GM19193 (cell line): Measurements from ENCODE around the gene KRT15.

ENCODE experiments used
- POLR2A ChIP-seq: IDR thresholded peaks from 4 replicates; pipeline ENCODE4 v1.6.1; 2011; ENCODE audit not compliant: insufficient read depth, insufficient read length; ENCODE audit errors: extremely low read depth

KRT15 gene

DNA sequence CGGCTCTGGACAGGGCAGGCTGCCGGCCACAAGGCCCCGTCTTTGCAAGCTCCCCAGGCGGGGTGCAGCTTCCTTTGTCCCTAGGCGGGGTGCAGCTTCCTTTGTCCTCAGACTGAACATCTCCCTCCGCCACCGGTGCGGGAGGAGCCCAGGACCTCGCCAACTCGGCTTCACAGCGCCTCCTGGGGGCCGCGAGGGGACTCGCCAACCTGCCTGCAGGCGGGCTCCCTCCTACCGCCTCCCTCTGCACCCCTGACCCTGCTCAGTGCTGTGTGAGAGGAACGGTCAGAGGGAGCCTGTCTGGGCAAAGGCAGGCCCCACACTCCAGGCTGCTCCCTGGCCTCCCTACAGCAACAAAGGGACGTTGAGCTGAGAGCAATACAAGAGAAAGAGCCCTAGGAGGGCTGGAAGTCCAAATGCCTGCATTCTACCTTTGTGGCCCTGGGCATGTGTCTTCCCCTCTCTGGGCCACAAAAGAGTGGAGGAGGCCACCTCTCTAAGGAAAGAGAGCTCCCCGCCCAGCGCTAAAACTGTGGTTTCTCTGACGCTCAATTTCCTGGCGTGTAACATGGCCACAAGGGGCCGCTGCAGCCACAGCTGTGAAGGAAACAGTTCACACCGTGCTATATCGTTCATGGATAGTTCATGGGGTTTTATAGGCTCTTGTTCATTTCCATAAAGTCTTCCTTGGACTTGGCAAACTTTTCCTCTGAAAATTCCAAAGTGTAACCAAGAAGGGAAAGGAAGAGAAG, 30.3 kb upstream of the KRT15 start:
- TF ChIP-seq POLR2A = no peak

DNA sequence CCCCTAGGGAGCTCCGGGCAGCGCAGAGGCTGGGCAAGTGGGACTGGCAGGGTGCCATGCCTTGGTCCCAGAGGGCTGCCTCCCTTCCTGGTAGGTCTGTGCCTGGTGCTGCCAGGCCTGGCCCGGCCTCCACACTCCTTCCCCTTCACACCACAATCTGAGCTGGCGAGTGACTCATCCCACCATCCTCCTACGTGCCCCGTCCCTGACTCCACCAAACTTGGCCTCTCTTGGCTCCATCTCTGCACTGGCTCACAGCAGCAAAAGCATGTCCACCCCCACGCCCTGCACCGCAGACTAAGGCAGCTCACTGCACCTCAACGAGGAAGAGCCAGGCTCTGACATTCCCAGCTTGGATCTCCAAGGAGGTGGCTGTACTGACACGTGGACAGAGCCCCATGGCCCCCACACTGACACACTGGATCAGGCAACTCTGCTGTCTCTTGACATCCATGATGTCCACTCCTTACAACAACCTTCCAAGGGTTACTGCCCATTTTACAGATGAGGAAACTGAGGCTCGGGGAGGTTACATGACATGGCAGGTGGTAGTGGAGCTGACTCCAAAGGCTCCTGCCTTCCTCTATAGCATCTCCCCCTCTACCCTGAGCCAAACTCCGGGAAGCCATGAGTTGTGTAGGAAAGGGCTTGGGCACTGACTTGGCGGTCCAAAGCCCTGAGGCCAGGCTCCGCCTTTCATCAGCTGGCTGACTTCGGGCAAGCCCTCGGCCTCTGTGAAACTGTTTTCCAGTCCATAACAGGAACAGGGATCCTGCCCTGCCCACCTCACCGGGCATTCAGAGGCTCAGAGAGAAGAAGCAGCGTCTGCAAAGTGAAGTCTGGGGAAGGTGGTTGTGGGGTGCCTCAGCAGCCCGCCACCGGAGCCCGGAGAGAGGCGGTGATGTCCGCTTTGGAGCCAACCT, 29.5 kb upstream of the KRT15 start:
- no peak for TF ChIP-seq POLR2A

DNA sequence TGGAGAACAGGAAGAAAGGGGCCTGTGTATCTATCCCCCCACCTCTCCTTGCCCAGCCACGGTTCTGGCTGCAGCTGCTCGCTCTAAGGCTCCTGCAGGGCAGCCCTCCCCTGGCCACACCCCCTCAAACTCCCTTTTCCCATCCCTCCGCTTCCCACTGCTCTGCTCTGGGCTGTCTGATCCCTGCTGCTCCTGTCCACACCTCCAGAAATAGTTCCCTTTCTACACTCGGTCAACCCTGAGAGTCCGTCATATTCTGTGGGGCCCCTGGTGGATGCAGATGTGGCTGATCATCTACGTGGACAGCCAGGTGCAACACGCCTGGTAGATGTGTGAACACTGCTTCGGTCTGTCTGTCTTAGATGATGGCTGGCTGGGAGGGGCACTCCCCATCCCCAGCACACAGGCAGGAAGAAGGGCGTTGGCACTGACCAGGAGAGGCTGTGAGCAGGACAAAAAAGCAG, 28.7 kb upstream of the KRT15 start:
- TF ChIP-seq POLR2A = no peak

DNA sequence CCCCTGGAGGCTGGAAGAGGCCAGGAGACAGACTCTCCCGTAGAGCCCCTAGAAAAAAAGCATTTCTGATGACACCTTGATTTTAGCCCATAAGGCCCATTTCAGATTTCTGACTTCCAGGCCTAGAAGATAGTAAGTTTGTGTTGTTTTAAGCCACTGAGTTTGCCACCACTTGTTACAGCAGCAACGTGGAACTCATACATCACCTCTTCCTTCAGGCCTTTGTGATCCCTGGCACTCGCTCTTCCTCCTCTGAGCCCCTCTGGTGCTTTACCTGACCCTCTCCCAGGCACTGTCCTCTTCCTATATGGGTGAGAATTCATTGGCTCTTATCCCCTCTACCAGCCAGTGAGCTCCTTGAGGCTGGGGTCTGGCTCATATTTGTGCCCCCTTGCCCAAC, 28.1 kb upstream of the KRT15 start:
- TF ChIP-seq POLR2A = no peak

DNA sequence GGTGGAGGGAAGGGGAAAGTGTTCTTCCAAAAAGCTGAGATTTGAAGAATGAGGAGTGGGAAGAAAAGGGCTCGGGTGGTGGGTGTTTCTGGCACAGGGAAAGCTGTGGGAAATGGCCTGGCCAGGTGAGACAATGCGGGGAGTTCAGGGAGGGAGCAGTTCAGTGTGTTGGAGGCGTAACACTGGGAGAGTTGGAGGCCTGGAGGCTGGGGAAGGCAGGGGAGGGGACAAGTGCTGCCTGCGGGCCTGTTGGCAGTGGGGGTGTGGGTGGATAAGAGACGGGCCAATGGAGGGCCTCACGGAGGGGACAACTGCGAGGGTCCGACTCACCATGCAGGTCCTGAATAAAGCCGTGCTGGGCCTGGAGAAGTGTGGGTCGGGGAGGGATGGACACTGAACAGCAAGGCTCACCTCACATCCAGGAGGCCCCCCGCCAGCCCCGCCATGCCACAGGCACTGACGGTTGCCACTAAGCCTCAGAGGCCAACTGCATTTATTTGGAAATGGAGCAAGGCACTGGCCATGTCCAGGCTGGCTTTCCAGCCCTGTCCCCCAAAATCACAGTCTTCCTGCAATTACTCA, 27.2 kb upstream of the KRT15 start:
- TF ChIP-seq POLR2A = no peak

DNA sequence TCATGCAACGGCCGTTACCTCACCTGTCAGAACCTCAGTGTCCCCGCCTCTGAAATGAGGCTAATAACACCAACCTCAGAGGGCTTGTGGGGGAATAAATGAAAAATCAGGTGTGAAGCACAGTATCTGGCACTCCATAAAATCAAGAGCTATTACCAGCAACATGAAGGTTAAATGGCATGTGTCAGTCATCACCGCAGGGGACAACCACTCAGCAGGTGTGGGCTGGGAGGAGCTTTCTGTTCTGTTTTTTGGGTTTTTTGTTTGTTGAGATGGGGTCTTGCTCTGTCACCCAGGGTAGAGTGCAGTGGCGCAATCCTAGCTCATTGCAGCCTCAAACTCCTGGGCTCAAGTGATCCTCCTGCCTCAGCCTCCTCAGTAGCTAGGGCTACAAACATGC, 26.2 kb upstream of the KRT15 start:
- no peak for TF ChIP-seq POLR2A

DNA sequence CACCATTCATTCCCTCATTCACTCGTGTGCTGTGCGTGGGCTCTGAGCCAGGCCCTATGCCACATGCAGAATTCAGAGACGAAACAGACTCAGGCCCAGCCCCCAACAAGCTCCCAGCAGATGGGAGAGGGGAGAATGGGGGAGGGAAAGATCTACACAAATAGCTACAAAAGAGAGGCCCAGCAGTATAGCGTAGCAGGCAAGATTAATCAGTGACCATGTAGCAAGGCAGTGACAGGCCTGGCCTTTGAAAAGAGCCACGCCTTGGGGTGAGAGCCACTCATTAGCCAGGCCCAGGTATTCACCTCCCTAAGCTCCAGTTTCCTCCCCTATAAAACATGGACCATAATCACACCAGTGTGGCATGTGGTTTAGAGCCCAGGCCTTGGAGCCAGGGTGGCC, 25.8 kb upstream of the KRT15 start:
- TF ChIP-seq POLR2A = no peak

DNA sequence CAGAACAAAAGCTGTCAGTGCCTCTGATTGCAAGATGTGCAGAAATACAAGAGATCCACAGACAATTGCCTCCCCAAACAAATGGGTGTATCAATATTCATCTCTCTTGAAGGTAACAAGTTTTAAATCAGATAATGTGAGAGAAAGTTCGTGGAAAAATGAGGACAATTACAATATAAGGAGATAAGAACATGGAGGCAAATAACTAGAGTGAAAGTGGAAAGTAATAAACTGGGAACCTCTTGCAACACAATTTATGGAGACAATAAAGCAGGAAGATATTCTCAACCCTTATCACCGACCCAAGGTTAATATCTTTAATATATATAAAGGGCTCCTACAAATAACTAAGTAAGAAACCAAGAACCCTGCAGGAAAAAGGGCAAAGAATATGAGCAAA, 23.7 kb upstream of the KRT15 start:
- TF ChIP-seq POLR2A = no peak

DNA sequence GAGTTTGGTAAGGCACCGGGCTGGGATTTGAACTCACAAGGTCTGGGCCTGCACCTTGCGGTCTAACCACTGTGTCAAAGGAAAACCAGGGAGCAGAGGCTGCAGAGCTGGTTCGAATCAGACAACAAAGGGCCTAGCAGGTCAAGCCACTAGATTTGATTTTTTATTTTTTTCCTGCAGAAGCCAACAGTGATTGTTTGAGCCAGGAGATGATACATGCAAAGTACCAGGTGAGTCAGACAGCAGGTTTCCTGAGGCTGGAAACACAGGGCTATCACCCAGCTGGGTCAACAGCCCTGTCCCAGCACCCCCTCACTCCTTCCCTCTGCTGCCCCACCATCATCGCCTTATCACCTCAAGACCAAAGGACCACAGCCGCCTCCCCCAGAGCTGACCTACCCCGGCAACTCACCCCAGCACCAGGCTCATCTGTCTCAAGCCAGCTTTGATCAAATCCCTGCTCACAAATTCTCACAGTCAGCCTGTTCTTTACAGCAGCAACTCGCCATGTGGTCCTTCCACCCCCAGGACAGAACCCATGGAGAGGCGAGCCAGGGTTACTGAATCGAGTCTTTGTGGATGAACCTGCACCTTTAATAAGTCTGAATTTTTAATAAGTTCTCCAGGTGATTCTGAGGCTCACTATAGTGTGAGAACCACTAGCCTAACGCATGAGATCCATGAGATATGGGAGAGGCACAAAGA, 22.4 kb upstream of the KRT15 start:
- no peak for TF ChIP-seq POLR2A

DNA sequence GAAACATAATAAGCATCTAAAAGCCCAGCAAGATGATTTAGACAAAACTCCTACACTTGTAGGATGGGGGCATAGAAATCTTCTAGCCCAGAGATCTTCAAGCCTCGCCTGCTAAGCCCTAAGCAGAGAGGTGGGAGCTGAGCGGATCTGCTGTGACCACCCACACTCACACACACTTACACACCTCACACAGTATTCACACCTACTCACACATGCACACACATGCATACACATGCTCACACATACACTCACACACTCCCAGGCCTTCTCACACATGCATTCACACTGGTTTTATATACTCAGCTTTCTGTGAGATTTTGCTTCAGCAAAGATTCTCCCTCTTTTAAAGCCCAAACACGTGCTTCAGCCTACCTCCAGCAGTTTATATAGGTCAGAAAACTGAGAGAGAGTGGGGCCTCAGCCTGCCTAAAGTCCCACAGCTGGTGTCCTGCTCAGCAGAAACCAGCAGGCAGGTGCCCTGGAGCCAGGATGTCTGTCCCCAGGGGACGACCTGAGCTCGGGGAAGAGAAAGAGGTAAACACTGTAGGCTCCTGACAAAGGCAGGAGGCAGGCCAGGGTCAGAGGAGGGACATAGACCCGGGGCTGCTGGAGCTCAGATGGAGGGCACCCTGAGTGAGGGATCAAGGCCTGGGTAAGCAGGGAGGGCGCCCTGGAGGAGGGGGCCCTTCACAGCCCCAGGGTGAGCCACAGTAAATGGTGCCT, 21.4 kb upstream of the KRT15 start:
- no peak for TF ChIP-seq POLR2A

DNA sequence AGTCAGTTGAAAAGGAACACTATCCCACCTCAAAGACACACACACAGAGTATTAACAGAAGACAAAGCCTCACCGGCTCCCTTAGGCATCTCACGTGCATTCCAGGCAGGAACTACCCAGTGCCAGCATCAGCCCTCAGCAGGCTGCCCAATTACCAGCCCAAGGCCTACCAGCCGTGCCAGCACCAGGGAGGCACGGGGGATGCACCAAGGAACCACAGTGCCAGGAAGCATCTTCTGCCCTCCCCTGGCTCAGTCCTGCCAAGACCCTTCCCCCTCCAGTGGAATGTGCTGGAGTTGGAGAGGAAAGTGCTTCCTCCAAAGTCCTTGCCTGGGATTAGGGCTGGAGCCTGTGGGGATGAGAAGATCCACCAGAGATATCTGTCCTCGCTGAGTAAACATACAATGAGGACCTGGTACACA, 20.4 kb upstream of the KRT15 start:
- no peak for TF ChIP-seq POLR2A

DNA sequence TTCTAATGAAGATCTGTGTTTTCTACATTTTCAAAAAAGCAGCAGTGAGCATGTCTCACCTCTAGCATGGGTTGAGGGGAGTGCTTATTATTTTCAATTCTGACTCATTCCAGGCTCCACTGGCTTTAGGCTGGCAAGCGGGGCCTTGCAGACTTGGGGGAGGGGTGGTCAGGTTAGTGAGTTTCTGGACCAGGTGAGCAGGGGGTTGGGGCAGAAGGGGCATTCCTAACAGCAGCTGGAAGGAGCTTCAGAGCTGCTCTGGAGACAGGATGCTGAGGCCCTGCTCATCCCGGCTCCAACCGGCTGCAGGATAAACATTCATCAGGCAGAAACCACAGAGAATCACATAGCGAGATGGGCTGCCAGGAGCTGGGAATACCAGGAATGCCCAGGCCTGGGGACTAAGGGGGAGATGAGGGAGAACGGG, 19.9 kb upstream of the KRT15 start:
- no peak for TF ChIP-seq POLR2A

DNA sequence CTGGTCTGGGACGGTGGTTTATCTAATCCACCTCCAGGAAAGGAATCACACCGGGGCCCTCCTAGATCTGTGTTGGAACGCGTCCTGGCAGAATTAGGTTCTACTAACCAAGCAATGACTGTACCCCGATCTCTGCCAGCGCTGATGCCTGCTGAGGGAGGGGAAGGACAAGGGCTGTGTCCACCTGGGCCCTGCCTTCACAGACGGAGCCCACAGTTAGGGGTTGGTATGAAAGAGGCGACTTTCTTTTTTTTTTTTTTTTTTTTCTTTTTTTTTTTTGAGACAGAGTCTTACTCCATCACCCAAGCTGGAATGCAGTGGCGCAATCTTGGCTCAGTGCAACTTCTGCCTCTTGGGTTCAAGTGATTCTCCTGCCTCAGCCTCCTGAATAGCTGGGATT, 19.3 kb upstream of the KRT15 start:
- TF ChIP-seq POLR2A = no peak

DNA sequence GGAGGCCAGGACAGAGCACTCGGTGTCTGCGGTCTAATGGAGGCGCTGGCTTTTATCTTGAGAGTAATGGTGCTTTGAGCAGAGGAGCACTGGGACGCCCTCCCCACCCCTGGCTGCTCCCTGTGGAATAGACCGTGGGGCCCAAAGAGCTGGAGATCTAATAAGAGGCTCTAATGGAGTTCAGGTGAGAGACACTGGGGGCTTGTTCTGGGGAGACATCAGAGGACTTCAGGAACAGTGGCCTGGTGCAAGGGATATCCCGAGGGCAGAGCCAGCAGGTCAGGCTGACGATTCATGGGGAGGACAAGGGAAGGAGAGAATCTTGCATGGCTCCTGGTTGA, 18.9 kb upstream of the KRT15 start:
- TF ChIP-seq POLR2A = no peak
